Stomach (tissue), 4 donors: ENCODE measurements around the gene SUMO1.

Experiments used
- CTCF ChIP-seq, 7 experiments: fragments of 450-650 bp in 4 of 7; fragments of 200-600 bp in 3 of 7; sonication (generic) in 3 of 7; IDR thresholded peaks; one replicate each; pipeline ENCODE4 v1.5.1; 2016 to 2019; ENCODE audit warnings: antibody characterized with exemption in 7 of 7, control low read depth in 2 of 7, mild to moderate bottlenecking in 1 of 7
- POLR2A ChIP-seq, 4 donors: fragments of 450-650 bp; IDR thresholded peaks; one replicate each; pipeline ENCODE4 v1.6.1; 2016; ENCODE audit warnings: antibody characterized with exemption in 4 of 4, control low read depth in 2 of 4, mild to moderate bottlenecking in 1 of 4, moderate library complexity in 1 of 4
- POLR2AphosphoS5 ChIP-seq, 3 donors: sonication (generic); formaldehyde crosslinking; IDR thresholded peaks; one replicate each; pipeline ENCODE4 v1.6.1; 2016; ENCODE audit warnings: antibody characterized with exemption in 3 of 3

- TF ChIP-seq CTCF (IDR thresholded peaks at IDR 0.05) (no peak), POLR2AphosphoS5 (IDR thresholded peaks at IDR 0.05) (no peak), POLR2A (IDR thresholded peaks at IDR 0.05) (no peak)
These were observed 11.3 kb upstream of the SUMO1 start for GRCh38 chr2:202249521-202250253.
